GM21737 (cell line): ENCODE results near the gene GATM.
"Not testable (repeated sequence)": the region's sequence is repeated elsewhere in the genome, so short reads cannot be mapped to it uniquely, and the experiment has no call there.

Experiments
- ATAC-seq: cut with Tn5 transposase; IDR thresholded peaks from one replicate; pipeline ENCODE4 v1.9.1; 2021; ENCODE audit warnings: mild to moderate bottlenecking, moderate library complexity; ENCODE audit not compliant: unreplicated experiment

Gene GATM

GRCh38 chr15:45389351-45389750 is 11.0 kb upstream of the GATM start:
- ATAC-seq: no peak

GRCh38 chr15:45387380-45388007 is 9.2 kb upstream of the GATM start:
- no peak for ATAC-seq

- ATAC-seq: no peak
These were observed 8.6 kb upstream of the GATM start for GRCh38 chr15:45386974-45387373.

- ATAC-seq: no peak
These were observed 8.1 kb upstream of the GATM start for GRCh38 chr15:45386420-45386819.

GRCh38 chr15:45385590-45385989 is 7.2 kb upstream of the GATM start:
- no peak for ATAC-seq

- no peak for ATAC-seq
These were observed 6.4 kb upstream of the GATM start for GRCh38 chr15:45384700-45385099.

GRCh38 chr15:45378913-45379262 is 544 bp upstream of the GATM start:
- ATAC-seq: no peak

- no peak for ATAC-seq
These were observed 665 bp downstream of the GATM start for GRCh38 chr15:45377609-45378148.

- ATAC-seq: no peak
These were observed 1.3 kb downstream of the GATM start for GRCh38 chr15:45376967-45377608.

GRCh38 chr15:45376300-45376928 is 1.9 kb downstream of the GATM start:
- no peak for ATAC-seq

GRCh38 chr15:45375836-45376235 is 2.5 kb downstream of the GATM start:
- no peak for ATAC-seq

GRCh38 chr15:45373976-45374375 is 4.4 kb downstream of the GATM start:
- ATAC-seq: no peak

GRCh38 chr15:45372041-45372995 is 6.0 kb downstream of the GATM start:
- no peak for ATAC-seq

- no peak for ATAC-seq
These were observed 6.8 kb downstream of the GATM start for GRCh38 chr15:45371546-45371945.

- ATAC-seq: not testable (repeated sequence)
These were observed 8.3 kb downstream of the GATM start for GRCh38 chr15:45370042-45370441.

- not testable (repeated sequence) for ATAC-seq
These were observed 11.1 kb downstream of the GATM start for GRCh38 chr15:45367222-45367621.

GRCh38 chr15:45364271-45364670 is 14.1 kb downstream of the GATM start:
- no peak for ATAC-seq

- ATAC-seq: no peak
These were observed 14.5 kb downstream of the GATM start for GRCh38 chr15:45363801-45364200.

GRCh38 chr15:45363334-45363733 is 15.0 kb downstream of the GATM start:
- ATAC-seq: no peak

GRCh38 chr15:45362419-45362818 is 15.9 kb downstream of the GATM start:
- ATAC-seq: no peak

- no peak for ATAC-seq
These were observed 16.5 kb downstream of the GATM start for GRCh38 chr15:45361878-45362277.
